Activated naive CD8-positive, alpha-beta T cell treated with anti-CD3 and anti-CD28 coated beads, Interleukin-2, amount 50 U/mL, for 16 hours (primary cell): ENCODE results near the gene OXCT1.
"Not testable (repeated sequence)": the region's sequence is repeated elsewhere in the genome, so short reads cannot be mapped to it uniquely, and the experiment has no call there.

Source experiments
- DNase-seq: peaks from one replicate; pipeline ENCODE4 v3.0.0-alpha.2; 2020; ENCODE audit warnings: low read depth, low spot score

The OXCT1 gene

DNA sequence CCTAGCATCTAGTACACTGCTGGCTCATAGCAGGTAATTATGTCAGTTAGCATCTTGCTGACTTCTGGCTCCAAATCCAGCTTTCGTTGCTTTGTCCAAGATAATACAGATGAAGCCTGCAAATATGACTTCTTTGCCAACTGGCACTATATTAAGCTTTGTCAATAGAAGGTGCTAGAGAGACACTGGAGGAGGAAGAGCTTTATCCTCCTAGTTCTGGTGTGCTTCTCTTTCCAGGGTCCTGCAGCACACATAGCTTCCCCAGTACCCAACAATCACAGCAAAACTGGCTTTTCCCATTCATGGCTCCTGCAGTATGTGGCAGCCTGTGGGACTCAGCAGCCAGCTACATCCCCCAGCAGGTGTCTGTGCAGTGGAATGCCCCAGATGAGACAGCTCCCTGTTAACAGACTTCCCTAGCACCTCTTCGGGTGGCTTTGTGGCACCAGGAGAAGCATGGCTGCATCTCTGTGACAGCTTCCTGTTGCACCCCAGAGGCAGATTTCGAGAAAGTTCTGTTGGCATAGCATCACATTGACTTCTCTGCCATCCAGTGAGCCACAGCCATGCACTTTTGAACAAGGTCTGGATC lies 147.8 kb downstream of the OXCT1 start:
- DNase-seq: no peak

DNA sequence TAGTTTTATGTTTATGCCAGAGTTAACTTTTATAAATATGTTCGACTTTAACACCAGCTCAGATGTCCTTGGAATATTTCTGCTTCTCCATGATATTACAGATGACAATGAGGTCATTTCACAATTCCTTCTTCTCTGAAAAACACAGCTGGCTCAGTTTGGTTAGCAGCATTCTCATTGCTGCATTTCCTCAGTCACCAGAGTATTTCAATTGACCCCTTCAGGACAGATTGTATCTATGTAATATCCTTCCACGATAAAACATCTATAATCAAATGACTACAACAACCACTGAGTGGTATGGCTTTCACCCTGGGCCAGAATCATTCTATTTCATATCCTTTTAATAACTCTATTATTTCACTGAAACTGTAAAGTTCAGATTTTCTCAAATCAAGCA lies 148.7 kb downstream of the OXCT1 start:
- no peak for DNase-seq

DNA sequence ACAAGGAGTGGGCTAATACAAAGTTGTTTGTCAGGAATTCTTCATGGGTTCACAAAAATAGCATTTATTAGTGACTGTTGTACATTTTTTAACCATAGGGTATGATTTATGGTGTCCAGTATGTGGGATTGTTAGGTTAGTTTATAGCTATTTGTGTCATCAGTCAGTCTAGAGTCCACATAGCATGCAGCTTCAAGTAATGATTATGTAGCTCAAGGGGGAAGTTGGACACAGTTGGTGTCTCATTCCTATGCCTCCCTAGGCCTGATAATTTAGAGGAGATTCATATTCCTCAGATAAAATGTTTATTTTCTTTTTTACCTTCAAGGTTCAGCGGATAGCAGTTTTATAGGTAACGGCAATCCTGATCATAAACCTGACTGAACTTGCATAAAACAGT lies 153.8 kb downstream of the OXCT1 start:
- no peak for DNase-seq

- not testable (repeated sequence) for DNase-seq
These were observed 155.8 kb downstream of the OXCT1 start for GRCh38 chr5:41714446-41714845.

- no peak for DNase-seq
These were observed 161.7 kb downstream of the OXCT1 start for GRCh38 chr5:41708604-41708940.

DNA sequence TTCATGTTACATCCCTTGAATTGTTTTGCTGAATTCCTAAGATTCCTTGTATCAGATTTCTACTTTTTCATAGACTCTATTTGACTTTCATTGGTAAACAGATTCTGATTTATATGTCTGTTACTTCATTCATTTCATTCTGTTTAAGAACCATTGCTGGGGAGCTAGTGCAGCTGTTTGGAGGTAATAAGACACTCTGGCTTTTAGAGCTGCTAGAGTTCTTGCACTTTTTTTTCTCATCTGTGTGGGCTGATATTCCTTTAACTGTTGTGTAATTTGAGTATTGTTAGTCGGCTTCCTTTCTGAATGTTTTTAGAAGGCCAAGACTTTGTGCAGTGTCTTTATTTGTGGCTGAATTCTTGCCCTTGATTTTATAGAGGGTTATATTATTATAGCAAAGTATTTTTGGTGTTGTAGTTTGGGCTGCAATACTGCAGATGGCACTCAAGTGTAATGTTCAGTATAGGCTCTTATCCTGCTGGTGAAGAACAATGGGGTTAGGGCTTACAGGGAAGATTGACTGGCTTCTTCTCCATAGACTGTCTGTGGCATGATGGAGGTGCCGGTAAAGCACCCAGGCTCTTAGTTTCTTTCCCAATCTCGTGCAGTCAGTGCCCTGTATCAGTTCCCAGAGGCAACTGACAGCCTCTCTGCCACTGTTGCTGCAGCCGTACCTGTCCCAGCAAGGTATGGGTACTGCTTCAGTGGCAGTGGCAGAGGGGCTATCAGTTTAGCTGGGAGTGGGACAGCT lies 162.2 kb downstream of the OXCT1 start:
- DNase-seq: no peak

GRCh38 chr5:41695920-41696582 lies 174.2 kb downstream of the OXCT1 start:
- DNase-seq: no peak

DNA sequence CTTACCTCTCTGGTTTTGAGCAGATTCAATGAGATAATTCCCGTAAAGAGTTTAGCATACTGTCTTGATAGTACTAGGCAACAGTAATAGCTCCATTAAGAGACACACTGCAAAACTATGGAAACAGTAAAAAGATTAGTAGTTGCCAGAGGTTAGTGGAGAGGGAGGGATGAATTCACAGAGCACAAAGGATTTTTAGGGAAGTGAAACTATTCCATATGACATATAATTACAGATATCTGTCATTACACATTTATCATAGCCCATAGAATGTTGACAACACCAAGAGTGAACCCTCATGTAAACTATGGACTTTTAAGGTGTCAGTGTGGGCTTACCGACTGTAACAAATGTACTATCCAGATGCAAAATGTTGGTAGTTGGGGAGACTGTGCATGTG lies 183.5 kb downstream of the OXCT1 start:
- no peak for DNase-seq

GRCh38 chr5:41686191-41686590 lies 184.0 kb downstream of the OXCT1 start:
- no peak for DNase-seq

- no peak for DNase-seq
These were observed 187.0 kb downstream of the OXCT1 start for GRCh38 chr5:41683181-41683580.

DNA sequence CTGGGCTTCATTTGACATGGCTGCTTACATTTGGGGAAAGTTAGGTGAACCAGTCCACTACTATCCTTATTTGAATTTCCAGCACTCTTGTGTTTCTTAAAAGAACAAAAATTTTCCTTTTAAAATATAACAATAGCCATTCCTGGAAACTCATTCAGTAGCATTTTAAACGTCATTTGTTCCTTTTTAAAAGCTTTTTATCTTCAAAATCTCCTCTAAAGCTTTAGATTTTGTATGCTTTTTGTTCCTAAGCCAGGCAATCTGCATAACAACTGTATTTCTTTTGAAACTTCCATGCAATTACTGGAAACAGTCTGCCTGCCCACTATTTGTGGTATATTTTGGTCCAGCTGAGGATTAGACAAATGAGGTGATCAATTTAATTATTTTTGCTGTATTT lies 187.6 kb downstream of the OXCT1 start:
- DNase-seq: no peak

GRCh38 chr5:41681840-41682239 lies 188.4 kb downstream of the OXCT1 start:
- DNase-seq: no peak
